Panc1 (cell line): ENCODE measurements around the gene AGAP1. TPM values are rescaled to one million over a fixed set of nuclear protein-coding genes. Genes with fewer than 3 reads are reported as not detected.

Experiments used
- ATAC-seq: fragments of 200-7000 bp; cut with Tn5 transposase; 2 replicates; pipeline ENCODE4 v1.9.1; 2020; ENCODE audit warnings: mild to moderate bottlenecking, moderate library complexity
- BruUV-seq: library from RNA; stranded (reverse); fragments of 400-500 nt; replicated peaks from 2 replicates; lab custom pipeline; 2021; lab: Mats Ljungman, UMichigan
- CTCF ChIA-PET: fragments of 300-600 bp; sonication (Branson Sonifier 250); formaldehyde crosslinking; loops from one replicate; lab custom pipeline; 2022; ENCODE audit warnings: antibody characterized with exemption; lab: Charles Lee
- POLR2A ChIA-PET: fragments of 300-600 bp; sonication (Branson Sonifier 250); formaldehyde crosslinking; loops from one replicate; lab custom pipeline; 2022; ENCODE audit warnings: antibody characterized with exemption; lab: Charles Lee
- DNase-seq: peaks from one replicate; pipeline ENCODE4 v3.0.0-alpha.2; 2010; ENCODE audit warnings: low read depth, low spot score
- H3K27ac ChIP-seq: 2 replicates; pipeline ENCODE4 v1.5.1; 2011; ENCODE audit warnings: mild to moderate bottlenecking, low read length, inconsistent platforms
- H3K27me3 ChIP-seq: fragments of 200-500 bp; sonication (Bioruptor generic); 2 replicates; pipeline ENCODE4 v1.6.0; 2014; ENCODE audit warnings: low read length, inconsistent platforms; ENCODE audit not compliant: control insufficient read depth, insufficient read depth
- H3K36me3 ChIP-seq: fragments of 200-500 bp; sonication (Bioruptor generic); 2 replicates; pipeline ENCODE4 v1.5.1; 2014; ENCODE audit warnings: inconsistent platforms, mild to moderate bottlenecking, low read length, moderate library complexity; ENCODE audit not compliant: control insufficient read depth, insufficient read depth
- H3K4me1 ChIP-seq: 2 replicates; pipeline ENCODE4 v1.5.1; 2011; ENCODE audit warnings: inconsistent platforms, mild to moderate bottlenecking, low read length, moderate library complexity; ENCODE audit not compliant: control insufficient read depth, insufficient read depth
- H3K4me3 ChIP-seq, 2 experiments: 2 replicates each; pipeline ENCODE4 v1.5.1; 2011 to 2012; ENCODE audit warnings: low read depth in 2 of 2, low read length in 2 of 2, mild to moderate bottlenecking in 2 of 2, inconsistent platforms in 1 of 2, moderate library complexity in 1 of 2
- H3K9me3 ChIP-seq: fragments of 200-500 bp; sonication (Bioruptor generic); 2 replicates; pipeline ENCODE4 v1.5.1; 2014; ENCODE audit warnings: low read depth, mild to moderate bottlenecking, inconsistent platforms, low read length, moderate library complexity; ENCODE audit not compliant: control insufficient read depth, insufficient read depth
- POLR2AphosphoS5 ChIP-seq: IDR thresholded peaks from 2 replicates; pipeline ENCODE4 v1.6.1; 2012; ENCODE audit warnings: mild to moderate bottlenecking, low read depth, low read length, moderate library complexity
- SIN3A ChIP-seq: IDR thresholded peaks from 2 replicates; pipeline ENCODE4 v1.6.1; 2012; ENCODE audit warnings: low read depth, mild to moderate bottlenecking, low read length, moderate library complexity, borderline replicate concordance; ENCODE audit not compliant: insufficient read depth
- TCF7L2 ChIP-seq: IDR thresholded peaks from 2 replicates; pipeline ENCODE4 v1.6.1; 2011; ENCODE audit warnings: mild to moderate bottlenecking, low read depth, low read length, inconsistent platforms
- in situ Hi-C: cut with HindIII; loops from 2 replicates; pipeline ENCODE4 v1.10.0; 2016; ENCODE audit warnings: low sequenced_read_pairs, low pct_unique_long_range_greater_than_20kb
- intact Hi-C: fragments of 100-400 bp; cut with micrococcal nuclease; formaldehyde crosslinking; loops from one replicate; pipeline ENCODE4 v1.10.0; 2022; ENCODE audit not compliant: unreplicated experiment
- total RNA-seq: library from RNA; stranded (reverse); gene quantifications from one replicate; pipeline ENCODE4 v1.2.1, GENCODE V29; 2021; ENCODE audit not compliant: unreplicated experiment
- TF ChIP-seq, protein P1 (sequence below): fragments of 450-650 bp; IDR thresholded peaks from 2 replicates; pipeline ENCODE4 v1.5.1; 2017; ENCODE audit warnings: mild to moderate bottlenecking
- TF ChIP-seq, protein P2 (sequence below), 2 experiments: IDR thresholded peaks; 2 replicates each; pipeline ENCODE4 v1.6.1; 2011 to 2012; ENCODE audit warnings: low read depth in 2 of 2, control low read depth in 1 of 2, low read length in 1 of 2, mild to moderate bottlenecking in 1 of 2, moderate library complexity in 1 of 2; ENCODE audit not compliant: insufficient read depth in 1 of 2

Gene AGAP1
- total RNA-seq, 1 experiment from 2014 or later: 38.9 TPM

DNA sequence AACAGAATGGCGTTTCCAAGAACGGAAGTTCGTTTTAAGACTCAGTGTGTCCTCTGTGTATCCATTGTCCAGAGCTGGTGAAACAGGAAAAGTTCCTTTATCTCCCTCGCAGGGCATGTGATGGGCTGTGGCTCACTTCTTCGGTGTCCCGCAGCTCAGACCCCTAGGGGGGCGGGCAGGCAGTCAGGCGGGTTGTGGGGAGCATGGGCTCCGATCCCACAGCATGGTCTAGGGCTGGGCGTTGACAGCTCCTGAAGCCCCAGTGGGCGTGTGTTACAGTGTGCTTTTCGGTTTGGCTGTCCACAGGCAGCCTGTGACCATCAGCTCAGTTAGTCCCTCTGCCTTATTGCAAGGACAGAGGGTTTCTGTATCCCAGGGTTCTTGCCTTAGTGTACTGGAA is 319.6 kb downstream of the AGAP1 start:
- H3K27me3 ChIP-seq: no peaks in the 10 kb centered on the region
- H3K4me3 ChIP-seq: no peak overlapping the region
- ChIA-PET CTCF (no interaction called here), POLR2A (no interaction called here)
- H3K27ac ChIP-seq: no peak overlapping the region
- no peaks in the 10 kb centered on the region for H3K36me3 ChIP-seq
- ATAC-seq (no peak), DNase-seq (no peak)
- no TSS peak for BruUV-seq
- no peak for TF ChIP-seq TCF7L2
- no peaks in the 10 kb centered on the region for H3K9me3 ChIP-seq
- H3K4me1 ChIP-seq: no peaks in the 10 kb centered on the region
- intact Hi-C loops: no loop called here
- in situ Hi-C loops: no loop called here

DNA sequence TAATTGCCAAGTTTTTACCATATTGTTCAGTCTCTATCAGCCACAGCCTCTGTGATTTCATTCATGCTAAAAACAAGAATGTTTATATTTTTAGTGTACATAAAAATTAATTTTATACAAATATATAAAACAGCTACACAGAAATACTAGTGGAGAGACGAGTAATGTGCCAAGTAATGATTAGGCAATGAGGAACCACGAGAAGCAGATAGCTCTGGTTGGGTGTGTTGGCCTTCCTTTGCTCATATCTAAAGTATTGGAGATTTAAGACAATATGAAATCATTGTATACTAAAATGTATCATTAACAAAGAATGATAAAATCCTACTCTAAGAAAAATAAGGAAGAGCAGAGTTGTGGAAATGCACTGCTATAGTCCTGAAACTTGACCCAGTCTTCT is 326.7 kb downstream of the AGAP1 start:
- Histone ChIP-seq H3K36me3 (no peaks in the 10 kb centered on the region), H3K27ac (no peak overlapping the region), H3K4me3 (no peak overlapping the region), H3K27me3 (no peaks in the 10 kb centered on the region), H3K4me1 (no peaks in the 10 kb centered on the region), H3K9me3 (no peaks in the 10 kb centered on the region)
- ChIA-PET CTCF (interaction anchor here (0.9 kb wide), 1 partner anchor 42 kb away, joined by 3 read pairs; no protein-coding TSS in a partner anchor), POLR2A (no interaction called here)
- intact Hi-C loops (no loop called here), in situ Hi-C loops (no loop called here)
- no peak for DNase-seq
- no peak for ATAC-seq
- BruUV-seq: no TSS peak
- TF ChIP-seq, protein P1, sequence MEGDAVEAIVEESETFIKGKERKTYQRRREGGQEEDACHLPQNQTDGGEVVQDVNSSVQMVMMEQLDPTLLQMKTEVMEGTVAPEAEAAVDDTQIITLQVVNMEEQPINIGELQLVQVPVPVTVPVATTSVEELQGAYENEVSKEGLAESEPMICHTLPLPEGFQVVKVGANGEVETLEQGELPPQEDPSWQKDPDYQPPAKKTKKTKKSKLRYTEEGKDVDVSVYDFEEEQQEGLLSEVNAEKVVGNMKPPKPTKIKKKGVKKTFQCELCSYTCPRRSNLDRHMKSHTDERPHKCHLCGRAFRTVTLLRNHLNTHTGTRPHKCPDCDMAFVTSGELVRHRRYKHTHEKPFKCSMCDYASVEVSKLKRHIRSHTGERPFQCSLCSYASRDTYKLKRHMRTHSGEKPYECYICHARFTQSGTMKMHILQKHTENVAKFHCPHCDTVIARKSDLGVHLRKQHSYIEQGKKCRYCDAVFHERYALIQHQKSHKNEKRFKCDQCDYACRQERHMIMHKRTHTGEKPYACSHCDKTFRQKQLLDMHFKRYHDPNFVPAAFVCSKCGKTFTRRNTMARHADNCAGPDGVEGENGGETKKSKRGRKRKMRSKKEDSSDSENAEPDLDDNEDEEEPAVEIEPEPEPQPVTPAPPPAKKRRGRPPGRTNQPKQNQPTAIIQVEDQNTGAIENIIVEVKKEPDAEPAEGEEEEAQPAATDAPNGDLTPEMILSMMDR: no peak
- no peak for TF ChIP-seq TCF7L2
- no peak for TF ChIP-seq POLR2AphosphoS5
- no peak for TF ChIP-seq SIN3A
- TF ChIP-seq, protein P2, sequence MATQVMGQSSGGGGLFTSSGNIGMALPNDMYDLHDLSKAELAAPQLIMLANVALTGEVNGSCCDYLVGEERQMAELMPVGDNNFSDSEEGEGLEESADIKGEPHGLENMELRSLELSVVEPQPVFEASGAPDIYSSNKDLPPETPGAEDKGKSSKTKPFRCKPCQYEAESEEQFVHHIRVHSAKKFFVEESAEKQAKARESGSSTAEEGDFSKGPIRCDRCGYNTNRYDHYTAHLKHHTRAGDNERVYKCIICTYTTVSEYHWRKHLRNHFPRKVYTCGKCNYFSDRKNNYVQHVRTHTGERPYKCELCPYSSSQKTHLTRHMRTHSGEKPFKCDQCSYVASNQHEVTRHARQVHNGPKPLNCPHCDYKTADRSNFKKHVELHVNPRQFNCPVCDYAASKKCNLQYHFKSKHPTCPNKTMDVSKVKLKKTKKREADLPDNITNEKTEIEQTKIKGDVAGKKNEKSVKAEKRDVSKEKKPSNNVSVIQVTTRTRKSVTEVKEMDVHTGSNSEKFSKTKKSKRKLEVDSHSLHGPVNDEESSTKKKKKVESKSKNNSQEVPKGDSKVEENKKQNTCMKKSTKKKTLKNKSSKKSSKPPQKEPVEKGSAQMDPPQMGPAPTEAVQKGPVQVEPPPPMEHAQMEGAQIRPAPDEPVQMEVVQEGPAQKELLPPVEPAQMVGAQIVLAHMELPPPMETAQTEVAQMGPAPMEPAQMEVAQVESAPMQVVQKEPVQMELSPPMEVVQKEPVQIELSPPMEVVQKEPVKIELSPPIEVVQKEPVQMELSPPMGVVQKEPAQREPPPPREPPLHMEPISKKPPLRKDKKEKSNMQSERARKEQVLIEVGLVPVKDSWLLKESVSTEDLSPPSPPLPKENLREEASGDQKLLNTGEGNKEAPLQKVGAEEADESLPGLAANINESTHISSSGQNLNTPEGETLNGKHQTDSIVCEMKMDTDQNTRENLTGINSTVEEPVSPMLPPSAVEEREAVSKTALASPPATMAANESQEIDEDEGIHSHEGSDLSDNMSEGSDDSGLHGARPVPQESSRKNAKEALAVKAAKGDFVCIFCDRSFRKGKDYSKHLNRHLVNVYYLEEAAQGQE (IDR thresholded peaks at IDR 0.05; ENCODE audit: insufficient read depth in 1 of 2, low read depth in 2 of 2, low read length in 1 of 2): no peak

DNA sequence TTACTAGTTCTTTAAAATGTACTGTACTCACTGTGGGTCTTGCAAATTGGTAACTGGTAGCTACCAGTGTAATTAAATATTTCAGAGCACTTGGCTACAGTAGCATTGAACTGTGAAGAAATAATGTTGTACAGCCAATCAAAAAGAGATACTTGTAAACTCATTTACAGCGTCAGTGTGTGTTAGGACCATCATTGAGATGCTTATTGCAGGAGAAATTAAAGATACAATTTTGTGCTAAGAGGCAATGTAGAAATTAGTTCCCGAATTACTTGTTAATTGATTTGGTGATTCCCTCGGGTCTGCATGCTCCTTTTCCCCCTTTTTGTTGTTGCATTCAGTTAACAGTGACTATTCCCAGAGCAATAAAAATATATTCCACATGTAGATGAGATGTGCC is 330.5 kb downstream of the AGAP1 start:
- no peaks in the 10 kb centered on the region for H3K9me3 ChIP-seq
- BruUV-seq: no TSS peak
- no peaks in the 10 kb centered on the region for H3K36me3 ChIP-seq
- TF ChIP-seq SIN3A (no peak), POLR2AphosphoS5 (no peak), TCF7L2 (no peak)
- TF ChIP-seq, protein P2 (IDR thresholded peaks at IDR 0.05; ENCODE audit: insufficient read depth in 1 of 2, low read depth in 2 of 2, low read length in 1 of 2): no peak
- TF ChIP-seq, protein P1: no peak
- CTCF ChIA-PET: no interaction called here
- POLR2A ChIA-PET: no interaction called here
- no peak overlapping the region for H3K27ac ChIP-seq
- in situ Hi-C loops (no loop called here), intact Hi-C loops (no loop called here)
- ATAC-seq (no peak), DNase-seq (no peak)
- H3K4me1 ChIP-seq: no peaks in the 10 kb centered on the region
- H3K27me3 ChIP-seq: no peaks in the 10 kb centered on the region
- H3K4me3 ChIP-seq: no peak overlapping the region
